ENCODE measurements around the gene ZNF827.

Gene ZNF827

DNA sequence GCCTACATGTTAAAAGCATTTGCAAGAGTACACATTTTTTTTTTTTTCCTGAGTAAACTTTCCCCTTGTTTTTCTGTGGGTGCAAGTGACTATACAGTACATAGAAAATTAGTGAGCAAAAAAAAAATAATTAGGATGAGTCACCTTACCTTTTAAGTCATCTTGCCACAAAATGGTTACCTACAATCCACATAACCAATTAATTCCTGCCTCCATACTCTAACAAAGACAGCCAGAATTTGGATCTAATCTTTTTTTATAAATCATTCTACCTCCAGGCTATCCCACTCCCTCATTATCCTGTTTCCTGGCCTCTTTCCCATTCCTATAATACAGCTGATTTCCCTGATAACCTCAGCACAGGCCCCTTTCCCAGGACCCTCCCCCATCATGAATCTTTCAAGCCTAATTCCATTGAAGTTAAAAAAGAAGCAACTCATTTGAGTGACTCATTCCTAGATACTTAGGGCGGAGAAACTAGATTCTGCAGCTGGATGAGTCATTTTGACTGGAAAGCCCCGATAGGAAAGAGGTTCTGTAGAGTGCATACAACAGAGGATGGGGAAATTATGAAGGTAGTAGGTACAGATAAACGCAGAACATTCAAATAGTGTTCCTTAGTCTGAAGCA lies 130.5 kb downstream of the ZNF827 start:
- no peak for DNase-seq
- Histone ChIP-seq H3K27me3 (no peaks in the 10 kb centered on the region), H3K4me3 (no peak overlapping the region), H3K4me1 (peaks cover 0 to 32% (median 16%) of the 10 kb centered on the region in 4 donors), H3K9me3 (peaks cover 0 to 6% (median 0%) of the 10 kb centered on the region in 3 donors), H3K27ac (no peak overlapping the region), H3K36me3 (peaks cover 0 to 4% (median under 1%) of the 10 kb centered on the region in 3 donors)
- no peak for TF ChIP-seq CTCF (IDR thresholded peaks at IDR 0.05)
- intact Hi-C loops (cut with DNase I; ENCODE audit: low total_unique reads): no loop called here

- Histone ChIP-seq H3K27me3 (no peaks in the 10 kb centered on the region), H3K4me3 (no peak overlapping the region), H3K36me3 (no peaks in the 10 kb centered on the region), H3K27ac (no peak overlapping the region), H3K9me3 (peaks cover 0 to 6% (median 0%) of the 10 kb centered on the region in 3 donors), H3K4me1 (peaks cover 0 to 32% (median 16%) of the 10 kb centered on the region in 4 donors)
- no peak for TF ChIP-seq CTCF (IDR thresholded peaks at IDR 0.05)
- no peak for DNase-seq
- intact Hi-C loops (cut with DNase I; ENCODE audit: low total_unique reads): no loop called here
These were observed 133.1 kb downstream of the ZNF827 start for GRCh38 chr4:145805490-145805889.

- Histone ChIP-seq H3K4me1 (peaks cover 0 to 32% (median 16%) of the 10 kb centered on the region in 4 donors), H3K27me3 (no peaks in the 10 kb centered on the region), H3K4me3 (no peak overlapping the region), H3K27ac (no peak overlapping the region), H3K9me3 (no peaks in the 10 kb centered on the region), H3K36me3 (no peaks in the 10 kb centered on the region)
- intact Hi-C loops (cut with DNase I; ENCODE audit: low total_unique reads): no loop called here
- TF ChIP-seq CTCF (IDR thresholded peaks at IDR 0.05): no peak
- DNase-seq: peak in 1 of 2 donors; percentile 39
These were observed 134.5 kb downstream of the ZNF827 start for GRCh38 chr4:145804116-145804515.

- intact Hi-C loops (cut with DNase I; ENCODE audit: low total_unique reads): no loop called here
- no peak for TF ChIP-seq CTCF (IDR thresholded peaks at IDR 0.05)
- no peak for DNase-seq
- Histone ChIP-seq H3K4me3 (no peak overlapping the region), H3K4me1 (peaks cover 0 to 9% (median 6%) of the 10 kb centered on the region in 4 donors), H3K27me3 (no peaks in the 10 kb centered on the region), H3K36me3 (peaks cover 0 to 8% (median 0%) of the 10 kb centered on the region in 3 donors), H3K9me3 (no peaks in the 10 kb centered on the region), H3K27ac (no peak overlapping the region)
These were observed 139.4 kb downstream of the ZNF827 start for GRCh38 chr4:145799223-145799622.

GRCh38 chr4:145797278-145797677 lies 141.3 kb downstream of the ZNF827 start:
- intact Hi-C loops (cut with DNase I; ENCODE audit: low total_unique reads): no loop called here
- Histone ChIP-seq H3K36me3 (peaks cover 0 to 8% (median 0%) of the 10 kb centered on the region in 3 donors), H3K9me3 (no peaks in the 10 kb centered on the region), H3K4me1 (no peaks in the 10 kb centered on the region), H3K27me3 (no peaks in the 10 kb centered on the region), H3K4me3 (no peak overlapping the region), H3K27ac (no peak overlapping the region)
- no peak for DNase-seq
- TF ChIP-seq CTCF (IDR thresholded peaks at IDR 0.05): no peak
